GM20000 (cell line): ENCODE data around the gene OSBPL8.

ENCODE experiments used
- DNase-seq: peaks from one replicate; pipeline ENCODE4 v3.0.0; 2012; ENCODE audit warnings: low spot score
- CTCF ChIP-seq: IDR thresholded peaks from 2 replicates; pipeline ENCODE4 v1.5.1; 2012; ENCODE audit warnings: mild to moderate bottlenecking, control low read depth; ENCODE audit errors: extremely low read depth, missing control alignments

OSBPL8 gene

GRCh38 chr12:76346798-76347420 is 212.7 kb downstream of the OSBPL8 start:
- peak; percentile 24 for DNase-seq
- TF ChIP-seq CTCF, result peak; percentile 34

GRCh38 chr12:76346236-76346635 is 213.3 kb downstream of the OSBPL8 start:
- DNase-seq, result no peak
- TF ChIP-seq CTCF, result no peak

- TF ChIP-seq CTCF, result no peak
- DNase-seq, result no peak
Observed at GRCh38 chr12:76345569-76345968, 214.0 kb downstream of the OSBPL8 start.

- TF ChIP-seq CTCF, result no peak
- no peak for DNase-seq
Observed at GRCh38 chr12:76341436-76342030, 218.0 kb downstream of the OSBPL8 start.

GRCh38 chr12:76340680-76341435 is 218.7 kb downstream of the OSBPL8 start:
- no peak for TF ChIP-seq CTCF
- DNase-seq, result no peak

- DNase-seq, result no peak
- TF ChIP-seq CTCF, result no peak
Observed at GRCh38 chr12:76337583-76337982, 222.0 kb downstream of the OSBPL8 start.

- no peak for TF ChIP-seq CTCF
- no peak for DNase-seq
Observed at GRCh38 chr12:76332606-76333005, 227.0 kb downstream of the OSBPL8 start.
